Activated naive CD8-positive, alpha-beta T cell treated with anti-CD3 and anti-CD28 coated beads, Interleukin-2, amount 50 U/mL, for 16 hours (primary cell): ENCODE measurements around the gene UBAC1.
A peak's percentile ranks its signal among the peaks of the same experiment; 100 is the strongest.

Experiments
- DNase-seq: peaks from one replicate; pipeline ENCODE4 v3.0.0-alpha.2; 2020; ENCODE audit warnings: low read depth, low spot score

UBAC1 gene

DNA sequence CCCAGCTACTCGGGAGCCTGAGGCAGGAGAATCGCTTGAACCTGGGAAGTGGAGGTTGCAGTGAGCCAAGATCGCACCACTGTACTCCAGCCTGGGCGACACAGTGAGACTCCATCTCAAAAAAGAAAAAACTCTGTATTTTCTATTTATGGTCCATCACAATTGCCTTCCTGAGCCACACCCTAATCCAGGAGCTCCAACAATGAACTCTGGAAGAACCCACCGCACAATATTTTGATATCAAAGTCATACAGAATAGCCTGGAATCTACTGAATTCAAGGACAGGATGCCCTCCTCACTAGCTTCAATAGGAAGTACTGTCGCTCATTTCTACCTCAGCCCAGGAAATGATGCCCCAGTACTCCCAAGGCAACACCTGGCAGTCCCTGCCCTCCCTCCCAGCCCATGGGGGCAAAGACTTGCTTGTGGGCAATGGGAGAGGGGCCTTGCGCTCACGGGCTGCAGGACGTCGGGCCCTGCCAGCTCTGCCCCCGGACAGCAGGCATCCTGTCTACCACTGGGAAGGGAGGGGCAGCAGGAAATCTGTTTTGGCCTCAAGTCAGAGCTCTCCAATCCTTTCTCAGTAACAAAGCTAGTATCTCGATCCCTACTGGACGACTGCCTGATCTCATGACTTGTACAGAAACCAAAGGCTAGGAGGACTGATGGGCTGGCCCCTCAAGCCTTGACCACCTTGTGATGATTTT lies 19.7 kb downstream of the UBAC1 start:
- no peak for DNase-seq

DNA sequence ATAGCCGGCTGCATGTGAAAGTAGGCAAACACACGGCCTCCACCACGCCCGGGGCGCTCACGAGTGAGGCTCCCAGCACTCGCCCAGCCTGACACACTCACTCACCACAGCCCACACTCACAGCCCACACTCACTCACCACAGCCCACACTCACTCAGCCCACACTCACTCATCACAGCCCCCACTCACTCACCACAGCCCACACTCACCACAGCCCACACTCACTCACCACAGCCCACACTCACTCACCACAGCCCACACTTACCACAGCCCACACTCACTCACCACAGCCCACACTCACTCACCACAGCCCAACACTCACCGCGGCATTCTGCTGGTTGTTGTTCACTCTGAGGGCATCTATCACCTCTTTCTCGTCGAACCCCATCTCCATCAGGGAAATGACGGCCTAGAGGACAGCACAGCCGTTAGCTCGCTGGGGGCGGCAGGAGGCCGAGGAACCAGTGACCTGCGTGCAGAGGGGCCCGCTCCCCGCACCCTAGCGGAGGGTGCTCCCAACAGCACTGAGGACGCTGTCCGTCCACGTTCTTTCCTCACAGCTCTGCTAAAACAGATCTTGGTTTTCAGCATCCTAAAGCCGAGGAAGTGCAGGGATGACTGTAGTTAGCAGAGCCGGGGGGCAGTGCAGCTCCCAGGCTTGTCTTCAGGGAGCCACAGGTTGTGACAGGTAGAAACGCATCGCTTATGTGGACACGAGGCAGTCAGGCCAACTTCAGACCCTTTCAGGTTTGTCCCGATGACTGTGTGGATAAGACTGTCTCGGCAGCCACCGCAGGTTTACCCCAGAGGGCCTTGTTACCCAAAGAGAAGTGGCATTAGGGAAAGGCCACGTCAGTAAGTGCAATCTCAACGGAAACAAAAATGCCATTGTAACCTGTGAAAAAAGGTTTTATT lies 21.6 kb downstream of the UBAC1 start:
- DNase-seq = no peak

DNA sequence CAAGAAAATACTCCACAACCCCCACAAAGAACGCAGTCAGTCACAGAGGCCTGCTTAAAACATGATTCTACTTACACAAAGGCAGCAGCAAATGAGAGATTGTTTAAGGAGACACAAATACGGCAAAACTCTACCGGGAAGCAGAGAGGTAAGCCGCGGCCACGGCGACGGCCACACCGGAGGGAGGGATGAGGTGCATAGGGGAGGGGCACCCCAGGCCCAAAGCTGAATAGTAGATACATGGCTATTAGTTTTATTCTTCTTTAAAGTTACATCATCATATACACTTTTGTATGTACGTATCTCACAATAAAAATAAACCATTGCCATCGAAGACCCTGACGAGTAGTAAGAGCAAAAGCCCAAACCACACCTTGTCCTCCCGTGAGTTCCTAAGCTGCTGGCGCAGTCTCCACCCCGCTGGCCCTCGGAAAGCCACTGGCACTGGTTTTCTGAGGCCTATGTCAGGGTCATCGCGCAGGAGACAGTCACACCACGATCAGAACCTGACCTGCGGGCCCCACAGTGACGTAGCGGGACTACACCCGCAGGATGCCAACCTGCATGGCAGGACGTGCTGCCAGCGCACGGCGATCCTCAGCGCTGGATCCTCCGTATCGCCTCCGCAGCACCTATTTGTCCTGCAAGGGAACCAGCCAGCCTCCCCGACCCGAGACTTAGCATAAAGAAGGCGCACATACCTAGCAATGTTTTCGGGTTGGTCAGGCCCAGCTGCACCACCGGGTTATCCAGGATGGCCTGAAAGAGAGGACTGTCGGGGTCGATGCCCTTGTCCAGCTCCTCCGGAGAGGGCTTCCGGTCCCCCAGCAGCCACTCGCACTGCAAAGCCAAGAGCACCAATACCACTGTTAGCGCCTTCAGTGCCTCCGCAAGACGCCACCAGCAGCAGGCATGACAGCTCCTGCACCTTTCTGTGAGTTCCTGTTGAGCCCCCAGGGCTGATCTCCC lies 23.4 kb downstream of the UBAC1 start:
- no peak for DNase-seq

DNA sequence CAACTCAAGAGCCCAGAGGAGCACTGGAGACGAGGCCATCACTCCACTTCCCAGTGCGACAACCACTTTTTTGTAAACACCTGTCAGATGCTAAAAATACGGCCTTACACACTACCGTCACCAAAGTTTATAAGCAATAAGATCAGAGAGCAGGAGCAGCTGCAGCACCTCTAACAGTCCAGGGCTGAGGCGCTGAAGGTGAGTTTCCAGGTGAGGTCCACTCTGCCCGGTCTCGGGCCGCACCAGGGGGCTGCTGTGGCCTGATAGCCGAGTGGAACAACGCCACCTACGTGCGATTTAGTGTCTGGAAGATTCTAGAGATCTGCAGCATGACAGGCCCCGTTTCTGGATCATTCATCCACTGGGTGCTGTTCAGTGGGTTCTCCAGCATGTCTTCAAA lies 28.1 kb downstream of the UBAC1 start:
- no peak for DNase-seq

DNA sequence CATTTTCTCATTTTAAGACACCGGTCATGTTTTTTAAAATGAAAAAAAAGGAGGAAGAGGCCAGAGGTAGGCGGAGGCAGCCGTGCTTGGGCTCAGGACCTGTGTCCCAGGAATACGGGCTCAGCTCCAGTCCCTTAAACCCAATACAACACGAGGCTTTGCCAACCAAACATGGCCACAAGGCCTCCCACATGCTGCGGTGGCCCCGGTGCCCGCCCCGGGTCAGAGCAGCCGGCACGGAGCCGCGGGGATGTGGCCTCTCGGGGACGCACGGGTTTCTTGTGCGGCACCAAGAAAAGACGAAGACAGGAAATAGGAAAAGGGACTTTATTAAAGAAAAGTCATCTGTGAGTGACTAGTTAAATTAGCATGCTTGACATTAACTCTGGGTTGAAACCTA lies 28.5 kb downstream of the UBAC1 start:
- DNase-seq = no peak

DNA sequence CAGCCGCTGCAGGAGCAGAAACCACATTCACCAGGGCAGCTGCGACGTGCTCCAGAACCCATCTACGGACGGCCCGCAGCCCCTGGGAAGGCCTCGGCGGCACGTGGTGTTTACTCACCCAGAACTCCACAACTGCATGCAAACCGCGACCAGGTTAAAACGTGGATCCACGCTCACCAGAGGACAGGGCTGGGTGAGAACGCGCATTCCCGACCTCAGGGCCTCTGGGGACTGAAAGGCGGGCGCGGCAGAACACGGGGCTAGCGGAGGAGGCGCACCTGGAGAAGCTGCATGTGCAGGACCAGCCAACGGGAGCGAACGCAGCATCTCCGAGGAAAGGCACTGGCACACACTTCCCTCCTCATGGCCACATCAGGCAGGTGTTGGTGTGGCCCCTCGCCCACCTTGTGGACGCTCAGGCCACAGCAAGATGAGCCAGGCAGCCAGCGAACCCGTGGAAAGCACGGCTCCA lies 29.8 kb downstream of the UBAC1 start:
- no peak for DNase-seq

DNA sequence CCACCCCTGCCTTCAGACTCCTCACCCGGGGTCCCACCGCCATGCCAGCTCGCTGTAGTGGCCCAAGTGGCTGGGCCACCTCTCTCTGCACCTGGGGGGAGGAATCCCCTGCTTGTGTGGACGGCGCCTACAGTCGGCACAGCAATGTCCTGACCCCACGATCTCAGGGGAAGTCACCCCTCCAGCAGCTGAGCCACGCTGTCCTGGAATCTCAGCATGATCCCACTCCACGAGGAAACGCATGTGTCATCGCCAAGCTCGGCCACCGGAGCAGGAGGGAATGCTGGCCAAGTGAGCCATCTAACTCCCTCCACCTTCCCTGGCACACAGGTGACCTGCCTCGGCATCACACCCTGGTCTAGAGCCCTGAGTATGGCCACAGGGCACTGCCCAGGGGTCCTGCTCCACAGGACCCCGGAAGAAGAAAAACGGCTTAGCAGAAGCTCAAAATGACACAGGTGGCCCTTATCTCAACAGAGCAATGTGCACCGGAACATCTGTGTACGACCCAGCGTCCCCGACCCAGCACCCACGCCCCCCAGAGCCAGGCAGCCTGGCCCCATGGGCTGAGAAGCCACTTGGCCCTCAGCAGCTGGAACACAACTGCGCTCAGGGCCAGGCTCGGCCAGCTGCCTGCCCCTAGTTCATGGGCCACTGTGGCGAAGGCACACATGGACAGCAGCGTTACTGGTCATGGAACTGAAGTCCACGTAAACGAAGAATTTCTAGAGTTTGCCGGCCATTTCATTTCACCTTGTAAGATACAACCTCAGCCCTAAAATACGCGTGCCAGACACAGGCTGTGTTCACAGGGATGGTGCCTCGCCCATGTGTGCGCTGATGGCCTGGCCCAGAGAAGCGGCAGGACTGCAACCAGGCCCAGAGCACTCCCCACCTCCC lies 30.5 kb downstream of the UBAC1 start:
- no peak for DNase-seq

DNA sequence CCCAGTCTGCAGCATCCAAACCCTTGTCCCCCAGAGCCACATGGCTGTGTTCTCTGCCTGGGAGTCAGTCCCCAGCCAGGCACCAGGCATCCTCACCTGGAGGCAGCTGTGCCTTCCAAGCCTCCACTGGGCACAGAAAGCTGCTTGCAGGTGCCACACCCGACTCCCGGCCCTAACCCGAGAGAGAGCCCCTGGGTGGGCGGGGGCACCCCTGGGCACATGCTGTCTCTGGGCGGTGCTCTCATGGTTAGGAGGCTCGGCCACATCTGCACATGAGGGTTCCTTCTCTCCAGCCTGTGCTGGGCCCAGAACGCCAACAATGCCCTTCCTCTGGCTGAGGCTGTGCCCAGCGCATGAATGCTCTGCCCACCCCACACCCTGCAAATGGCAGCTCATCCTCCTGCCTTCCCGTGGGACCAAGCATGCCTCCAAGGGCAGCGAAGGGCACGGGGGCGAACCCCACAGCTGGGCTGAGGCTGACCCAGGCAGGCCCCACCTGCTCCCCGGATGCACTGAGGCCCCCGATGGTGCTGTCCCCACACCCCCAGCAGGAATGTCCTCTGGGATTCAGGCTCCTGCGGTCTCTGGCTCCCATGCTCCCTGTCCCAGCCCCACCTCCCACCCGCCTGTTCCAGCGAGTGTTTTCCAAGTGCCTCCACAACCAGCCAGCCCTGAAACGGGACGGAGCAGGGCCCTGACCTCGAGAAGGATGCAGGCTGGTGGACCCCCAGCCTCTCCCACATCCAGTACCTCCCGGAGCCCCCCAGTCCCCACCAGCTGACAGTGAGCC lies 31.3 kb downstream of the UBAC1 start:
- no peak for DNase-seq

DNA sequence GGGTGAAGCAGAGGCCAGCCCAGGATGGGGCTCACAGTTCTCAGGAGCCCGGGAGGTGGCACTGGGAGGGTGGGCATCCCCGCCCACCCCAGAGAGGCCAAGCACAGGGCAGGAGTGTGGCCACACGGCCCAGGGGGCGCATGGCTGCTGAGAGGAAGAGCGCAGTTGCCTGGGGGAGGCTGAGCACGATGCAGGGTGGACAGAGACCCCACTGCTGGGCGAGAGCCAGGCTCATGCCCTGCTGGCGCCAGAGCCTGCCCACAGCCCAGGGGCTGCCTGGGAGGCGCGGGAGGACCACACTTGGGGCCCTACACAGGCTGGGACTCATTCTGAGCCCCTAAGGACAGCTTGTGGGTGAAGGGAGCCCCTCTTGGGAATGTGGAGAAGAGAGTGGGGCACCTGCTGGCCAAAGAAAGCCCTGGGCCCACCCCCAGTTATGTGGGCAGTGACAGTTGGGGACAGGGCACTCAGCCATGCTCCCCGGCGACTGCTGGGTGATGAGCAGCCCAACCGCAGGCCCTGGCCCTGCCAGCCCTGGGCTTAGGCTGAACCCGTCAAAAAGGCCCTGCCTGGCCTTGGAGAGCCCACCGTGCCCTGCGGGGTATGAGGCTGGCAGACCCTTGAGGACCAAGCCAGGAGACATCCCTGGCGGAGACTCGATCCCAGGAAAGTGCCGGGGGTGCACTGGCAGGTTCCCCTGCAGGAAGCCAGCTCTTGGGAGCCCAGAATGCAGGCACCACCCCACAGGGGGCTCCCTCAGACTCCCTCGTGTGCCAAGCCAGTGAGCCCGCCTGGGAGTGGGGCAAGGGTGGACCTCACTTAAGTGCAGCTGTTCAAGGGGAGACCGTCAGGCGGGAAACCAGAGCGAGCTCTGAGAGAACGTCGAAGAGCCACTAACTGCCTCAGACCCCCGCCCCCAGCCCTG lies 32.2 kb downstream of the UBAC1 start:
- DNase-seq = no peak

DNA sequence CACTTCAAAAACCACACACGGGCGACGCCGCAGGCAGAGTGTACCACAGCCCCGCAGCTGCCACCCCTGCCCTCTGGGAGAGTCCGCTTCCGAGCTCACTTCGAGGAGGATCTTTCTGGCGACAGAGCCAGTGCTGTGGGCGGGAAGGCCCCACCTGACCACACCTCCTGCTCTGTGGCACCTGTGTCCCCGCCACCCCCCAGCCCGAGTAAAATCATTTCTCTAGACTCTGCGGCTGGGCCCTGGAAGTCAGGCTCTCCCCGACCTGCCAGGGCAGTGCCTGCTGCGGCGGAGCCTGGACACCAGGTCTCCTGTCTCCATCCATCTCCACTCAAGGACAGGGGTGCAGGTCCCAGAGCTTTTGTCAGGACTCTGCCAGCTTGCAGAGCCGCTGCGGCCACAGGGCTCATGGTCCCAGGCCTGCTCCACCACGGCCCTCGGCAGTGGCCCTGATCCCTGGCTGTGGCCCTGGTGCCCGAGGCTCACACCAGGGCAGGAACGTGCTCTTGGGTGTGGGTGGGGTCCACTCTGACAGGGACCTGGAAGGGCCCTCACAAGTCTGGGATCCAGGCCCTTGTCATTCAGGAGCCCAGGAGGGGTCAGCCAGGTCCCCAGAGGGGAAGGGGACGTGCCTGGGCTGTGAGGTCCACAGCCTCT lies 33.0 kb downstream of the UBAC1 start:
- no peak for DNase-seq

DNA sequence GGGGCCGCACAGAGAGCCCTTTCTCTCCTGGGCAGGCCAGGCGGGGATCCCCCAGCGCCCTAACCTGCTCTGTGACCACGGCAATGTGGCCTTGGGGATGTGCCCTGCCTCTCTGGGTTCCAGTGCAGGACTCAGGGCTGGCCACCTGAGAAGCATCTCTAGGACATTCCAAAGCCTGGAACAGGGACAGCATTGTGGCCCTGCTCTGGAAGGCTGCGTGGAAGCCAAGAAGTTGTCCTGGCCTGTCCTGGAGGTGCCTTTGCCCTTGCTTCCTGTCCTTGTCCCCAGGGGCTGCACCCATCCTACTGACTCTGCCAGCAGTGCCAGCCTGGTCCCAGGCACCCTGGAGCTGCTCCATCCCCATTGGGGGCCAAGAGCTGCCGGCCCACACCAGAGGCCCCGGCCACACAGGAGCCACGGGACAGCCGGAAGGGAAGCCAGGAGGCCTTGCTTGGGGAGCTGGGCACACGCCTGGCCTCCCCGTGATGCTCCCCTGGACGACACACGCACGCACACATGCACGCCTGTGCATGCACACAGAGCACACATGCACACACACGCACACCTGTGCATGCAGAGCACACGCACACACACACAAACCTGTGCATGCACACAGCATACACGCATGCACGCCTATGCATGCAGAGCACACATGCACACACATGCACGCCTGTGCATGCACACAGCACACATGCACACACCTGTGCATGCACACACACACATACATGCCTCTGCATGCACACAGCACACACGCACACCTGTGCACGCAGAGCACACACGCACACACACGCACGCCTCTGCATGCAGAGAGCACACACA lies 33.8 kb downstream of the UBAC1 start:
- DNase-seq = no peak

DNA sequence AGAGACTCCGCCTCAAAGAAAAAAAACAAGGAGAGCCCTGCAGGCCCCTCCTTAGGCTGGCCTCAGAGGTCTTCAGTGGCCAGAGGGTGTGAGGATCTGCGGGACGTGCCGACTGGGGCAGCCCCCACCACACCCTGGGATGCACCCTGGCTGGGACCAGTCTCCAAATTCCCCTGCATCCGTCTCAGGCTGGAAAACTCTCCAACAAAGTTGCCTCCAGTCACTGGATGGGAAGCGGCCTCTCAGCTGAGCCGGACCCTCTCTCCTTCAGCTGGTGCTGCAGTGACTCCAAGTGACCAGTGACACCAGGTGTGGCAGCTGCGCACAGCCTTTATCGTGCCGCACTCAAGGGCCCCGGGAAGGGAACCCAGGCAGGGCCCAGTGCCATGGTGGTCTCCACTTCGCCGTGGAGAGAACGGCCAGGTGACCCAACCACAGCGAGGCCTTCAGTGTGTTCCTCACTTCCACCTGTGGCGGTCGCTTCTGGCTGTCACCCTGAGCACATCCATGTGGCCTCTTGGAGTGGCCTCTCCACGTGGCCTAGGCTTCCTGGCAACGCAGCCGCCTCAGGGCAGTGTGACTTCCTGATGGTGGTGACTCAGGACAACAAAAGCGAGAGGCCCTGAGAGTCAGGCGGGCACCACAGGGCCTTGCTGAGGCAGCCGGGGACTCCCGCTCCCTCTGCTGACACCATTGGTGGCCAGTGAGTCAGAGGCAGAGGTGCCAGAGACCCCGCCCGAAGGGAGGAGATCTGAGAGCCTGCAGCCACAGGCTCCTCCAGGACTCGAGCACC lies 34.6 kb downstream of the UBAC1 start:
- DNase-seq = no peak

DNA sequence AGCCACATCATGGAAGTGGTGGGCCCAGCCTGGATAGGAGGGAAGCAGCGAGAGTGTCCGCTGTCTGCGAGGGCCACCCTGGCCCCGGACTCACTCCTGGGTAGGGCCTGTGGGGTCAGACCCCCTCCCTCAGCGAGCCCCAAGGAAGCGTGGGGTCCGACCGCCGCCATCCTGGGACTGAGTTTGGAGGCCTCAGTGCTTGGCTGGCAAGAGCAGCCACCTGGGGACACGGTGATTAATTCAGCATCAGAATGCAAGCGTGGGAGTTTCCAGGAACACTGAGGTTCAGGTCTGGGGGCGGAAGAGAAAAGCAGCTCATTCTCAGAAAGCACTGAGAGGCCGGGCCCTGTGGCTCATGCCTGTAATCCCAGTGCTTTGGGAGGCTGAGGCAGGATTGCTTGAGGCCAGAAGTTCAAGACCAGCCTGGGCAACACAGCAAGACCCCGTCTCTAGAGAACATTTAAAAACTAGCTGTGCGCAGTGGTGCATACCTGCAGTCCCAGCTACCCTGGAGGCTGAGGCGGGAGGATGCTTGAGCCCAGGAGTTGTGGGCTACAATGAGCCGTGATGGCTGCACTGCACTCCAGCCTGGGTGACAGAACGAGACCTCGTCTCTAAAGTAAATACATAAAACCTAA lies 35.6 kb downstream of the UBAC1 start:
- DNase-seq = peak; percentile 27

DNA sequence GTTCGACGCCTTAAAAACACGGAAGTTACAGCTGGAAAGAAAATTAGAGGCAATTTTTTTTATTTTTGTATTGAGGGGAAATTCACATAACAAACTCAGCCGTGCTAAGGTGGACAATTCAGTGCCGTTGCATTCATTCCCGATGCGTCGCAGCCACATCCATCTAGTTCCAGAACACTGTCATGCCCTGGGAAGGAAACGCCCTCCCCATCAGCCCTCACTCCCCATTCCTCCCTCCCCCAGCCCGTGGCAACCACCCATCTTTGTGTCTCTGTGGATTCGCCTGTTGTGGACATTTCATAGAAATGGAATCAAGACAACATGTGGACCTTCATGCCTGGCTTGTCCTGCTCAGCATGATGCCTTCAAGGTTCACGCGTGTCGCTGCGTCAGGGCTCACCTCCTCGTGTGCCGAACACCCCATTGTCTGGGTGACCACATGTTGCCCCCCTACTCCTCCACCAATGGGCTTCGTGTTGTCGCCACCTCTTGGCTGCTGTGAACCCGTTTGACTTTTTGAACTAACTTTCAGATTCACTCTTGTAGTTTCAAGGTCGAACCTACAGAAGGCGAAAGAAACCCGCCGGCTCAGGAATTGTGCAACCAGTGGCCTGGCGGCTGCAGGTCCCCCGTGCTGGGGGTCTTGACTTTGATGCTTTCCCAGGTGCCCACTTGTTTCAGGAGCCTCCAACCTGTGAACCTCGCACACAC lies 36.4 kb downstream of the UBAC1 start:
- no peak for DNase-seq

DNA sequence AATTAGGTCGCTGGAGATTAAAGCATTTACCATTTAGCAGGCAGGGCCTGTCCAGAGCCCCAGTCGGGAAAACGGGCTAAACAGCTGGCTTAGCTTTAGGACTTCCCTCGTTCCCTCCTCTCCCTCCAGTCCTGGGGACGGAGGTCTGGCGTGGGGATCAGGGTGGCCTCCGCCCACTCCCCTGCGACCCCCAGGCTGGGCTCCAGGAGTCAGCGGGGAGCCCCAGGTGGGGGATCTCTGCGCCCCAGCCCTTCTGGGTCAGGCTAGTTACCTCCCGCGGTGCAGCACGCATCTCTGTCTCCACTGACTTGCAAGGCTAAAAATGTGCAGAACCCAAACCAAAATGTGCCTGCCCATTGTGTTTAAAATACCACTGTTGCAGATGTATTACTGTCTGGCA lies 37.7 kb downstream of the UBAC1 start:
- no peak for DNase-seq
